Fibroblast of the aortic adventitia (primary cell): Measurements from ENCODE around the gene HOXA6. TPM values are rescaled to one million over a fixed set of nuclear protein-coding genes. Genes with fewer than 3 reads are reported as not detected.
A peak's percentile ranks its signal among the peaks of the same experiment; 100 is the strongest.

Experiments
- DNase-seq: peaks from one replicate; pipeline ENCODE4 v3.0.0-alpha.2; 2010; ENCODE audit warnings: low read depth
- H3K4me3 ChIP-seq: 2 replicates; pipeline ENCODE4 v1.5.1; 2011; ENCODE audit warnings: low read depth, mild to moderate bottlenecking, control low read depth, low read length, moderate library complexity
- total RNA-seq: library from RNA; depleted of rRNA; stranded (reverse); fragments of >200 nt; gene quantifications from 2 replicates; pipeline ENCODE4 v1.2.3, GENCODE V29; 2012; ENCODE audit warnings: low replicate concordance
- TF ChIP-seq, protein P1 (sequence below): IDR thresholded peaks from 2 replicates; pipeline ENCODE4 v1.5.1; 2011; ENCODE audit warnings: mild to moderate bottlenecking, low read length, control low read depth, inconsistent platforms; ENCODE audit not compliant: insufficient read depth

HOXA6 gene
- total RNA-seq, 1 donor, result not detected

DNA sequence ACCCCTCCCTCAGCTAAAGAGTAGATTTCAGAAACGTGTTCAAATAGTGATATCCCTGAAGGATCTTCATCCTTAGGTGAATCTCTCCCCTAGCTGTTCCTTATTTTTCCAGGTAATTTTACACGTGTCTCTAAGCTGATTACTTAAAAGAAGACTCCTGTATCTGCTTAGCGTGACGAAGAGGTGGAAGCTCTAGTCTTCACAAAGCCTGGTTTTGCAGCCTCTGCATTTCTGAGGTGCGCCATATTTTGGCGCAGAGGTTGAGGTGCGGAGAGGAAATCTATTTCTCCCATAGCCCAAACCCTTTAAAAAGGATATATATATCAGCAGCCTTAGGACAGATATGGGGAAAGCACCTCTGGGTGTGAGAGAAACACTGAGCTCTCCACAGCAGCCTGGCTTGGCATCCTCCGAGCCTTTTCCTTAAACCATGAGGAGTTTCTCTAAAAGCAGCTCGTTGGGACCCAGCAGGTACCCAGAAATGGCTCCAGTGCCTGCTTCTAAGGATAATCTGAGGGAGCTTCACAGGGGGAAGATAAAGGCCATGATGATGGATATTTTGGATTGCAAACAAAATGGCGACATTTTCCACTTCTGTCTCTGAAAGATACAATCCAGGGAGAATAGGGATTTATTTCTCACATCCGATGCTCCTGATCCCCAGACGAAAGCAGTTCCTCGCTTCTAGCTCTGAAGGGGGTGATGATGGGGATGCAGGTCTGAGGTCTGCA lies 42.1 kb downstream of the HOXA6 start:
- TF ChIP-seq, protein P1, sequence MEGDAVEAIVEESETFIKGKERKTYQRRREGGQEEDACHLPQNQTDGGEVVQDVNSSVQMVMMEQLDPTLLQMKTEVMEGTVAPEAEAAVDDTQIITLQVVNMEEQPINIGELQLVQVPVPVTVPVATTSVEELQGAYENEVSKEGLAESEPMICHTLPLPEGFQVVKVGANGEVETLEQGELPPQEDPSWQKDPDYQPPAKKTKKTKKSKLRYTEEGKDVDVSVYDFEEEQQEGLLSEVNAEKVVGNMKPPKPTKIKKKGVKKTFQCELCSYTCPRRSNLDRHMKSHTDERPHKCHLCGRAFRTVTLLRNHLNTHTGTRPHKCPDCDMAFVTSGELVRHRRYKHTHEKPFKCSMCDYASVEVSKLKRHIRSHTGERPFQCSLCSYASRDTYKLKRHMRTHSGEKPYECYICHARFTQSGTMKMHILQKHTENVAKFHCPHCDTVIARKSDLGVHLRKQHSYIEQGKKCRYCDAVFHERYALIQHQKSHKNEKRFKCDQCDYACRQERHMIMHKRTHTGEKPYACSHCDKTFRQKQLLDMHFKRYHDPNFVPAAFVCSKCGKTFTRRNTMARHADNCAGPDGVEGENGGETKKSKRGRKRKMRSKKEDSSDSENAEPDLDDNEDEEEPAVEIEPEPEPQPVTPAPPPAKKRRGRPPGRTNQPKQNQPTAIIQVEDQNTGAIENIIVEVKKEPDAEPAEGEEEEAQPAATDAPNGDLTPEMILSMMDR, result no peak
- DNase-seq, result peak; percentile 44
- H3K4me3 ChIP-seq, result peak overlapping the region; percentile 31

DNA sequence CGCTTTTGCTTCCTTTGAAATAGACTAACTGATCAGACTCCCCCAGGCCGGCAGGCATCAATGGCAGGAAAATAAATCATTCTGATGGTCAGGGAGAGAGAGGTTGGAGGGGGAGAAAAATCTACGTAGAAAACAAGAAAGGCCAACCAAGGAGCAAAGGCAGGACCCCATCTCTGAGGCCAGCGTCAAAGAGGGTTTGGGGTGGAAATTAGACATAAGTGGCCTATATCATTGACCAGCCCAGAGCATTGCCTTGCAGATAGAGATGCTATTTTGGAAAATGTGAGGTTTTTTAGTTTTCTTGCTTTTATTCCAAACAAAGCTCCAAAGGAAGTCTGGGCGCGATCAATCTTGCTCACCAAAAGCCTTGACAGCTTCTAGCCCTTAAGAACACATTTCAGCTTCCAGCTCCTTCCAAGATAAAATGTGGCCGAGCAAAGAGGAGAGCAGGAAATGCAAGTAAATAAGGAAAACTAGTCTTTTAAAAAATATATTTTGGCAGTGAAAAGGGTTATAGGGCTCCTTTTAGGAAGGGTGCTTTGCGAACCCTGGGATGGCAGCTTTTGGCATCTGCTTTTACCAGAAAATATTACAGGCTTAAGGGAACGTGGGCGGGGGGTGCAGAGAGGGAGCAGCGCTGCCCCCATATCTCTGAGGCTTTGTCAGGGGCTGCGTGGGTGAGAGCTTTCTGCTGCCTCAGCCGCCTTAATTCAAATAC lies 43.1 kb downstream of the HOXA6 start:
- DNase-seq, result peak; percentile 88
- TF ChIP-seq, protein P1, result no peak
- H3K4me3 ChIP-seq, result peak overlapping the region; percentile 69

DNA sequence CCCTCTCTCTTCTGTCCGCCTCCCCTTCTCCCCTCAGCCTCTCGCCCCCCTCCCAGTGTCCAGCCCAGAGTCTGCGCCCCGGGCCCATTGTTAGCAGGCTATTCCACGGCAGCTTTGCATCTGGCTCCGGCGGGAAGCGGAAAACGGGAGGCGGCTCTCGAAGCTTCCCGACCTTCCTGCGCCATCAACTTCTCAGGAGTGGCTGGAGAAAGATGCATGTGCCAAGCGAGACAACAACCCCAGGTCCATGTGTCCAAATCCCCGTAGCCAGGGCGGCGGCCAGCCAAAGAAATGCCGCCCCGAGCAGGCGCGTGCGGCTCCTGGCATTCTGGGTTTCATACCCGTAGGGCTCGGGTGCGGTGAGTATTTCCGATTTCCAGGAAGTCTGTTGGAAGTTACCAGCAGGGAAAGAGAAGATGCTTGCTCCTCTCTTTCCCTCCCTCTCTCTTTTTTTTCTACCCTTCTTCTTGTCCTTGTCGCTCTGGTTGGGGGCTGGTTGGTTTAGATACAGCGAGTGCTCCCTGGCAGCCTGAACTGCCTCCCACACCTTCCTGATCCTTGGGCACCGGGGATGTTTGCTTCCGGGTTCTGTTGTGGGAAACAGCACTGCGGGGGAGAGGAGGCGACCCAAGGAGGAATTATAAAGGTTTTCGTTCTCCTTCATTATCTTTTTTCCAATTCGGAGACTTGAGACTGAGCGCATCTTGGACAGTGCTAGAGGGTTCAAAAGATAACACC lies 43.9 kb downstream of the HOXA6 start:
- peak overlapping the region; percentile 69 for H3K4me3 ChIP-seq
- DNase-seq, result peak; percentile 53
- TF ChIP-seq, protein P1, result no peak

DNA sequence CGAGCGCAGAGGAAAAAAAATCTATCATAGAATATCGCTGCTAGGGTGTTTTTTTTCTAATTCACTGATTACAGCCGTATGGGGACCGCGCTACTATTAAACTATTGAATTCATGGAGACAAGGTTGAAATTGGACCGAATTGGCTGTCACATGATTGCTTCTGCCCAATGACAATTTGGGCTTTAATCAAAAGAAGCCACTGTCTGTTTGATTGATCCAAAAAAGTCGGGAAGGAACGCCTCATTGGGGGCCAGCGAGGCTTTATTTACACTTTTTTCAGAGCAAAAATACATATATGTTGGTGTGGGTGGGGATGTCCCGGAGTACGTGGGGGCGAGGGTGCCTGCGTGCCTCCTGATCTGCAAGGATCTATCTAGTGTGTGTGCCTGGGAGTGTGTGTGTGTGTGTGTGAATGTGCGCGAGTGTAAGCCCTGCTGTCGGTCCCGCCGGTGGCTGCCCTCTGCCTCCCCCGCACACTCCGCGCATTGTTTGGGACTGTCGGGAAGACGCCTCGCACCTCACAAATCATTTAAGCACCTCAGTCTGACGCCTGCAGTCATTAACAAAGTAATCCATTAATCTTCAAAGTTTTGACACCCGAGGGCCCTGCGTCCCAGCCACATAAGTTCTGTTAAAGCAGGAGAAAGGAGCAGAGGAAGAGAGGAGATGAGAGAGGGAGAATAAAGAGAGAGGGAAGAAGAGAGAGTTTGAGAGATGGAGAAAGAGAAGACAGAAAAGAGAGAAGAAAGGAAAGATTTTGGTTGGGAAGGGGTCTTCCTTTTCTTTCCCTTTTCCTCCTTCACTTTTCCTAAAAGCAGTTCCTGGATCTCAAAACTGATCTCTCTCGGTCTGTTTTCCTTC lies 44.8 kb downstream of the HOXA6 start, which contains the start of gene HOXA2:
TSS of gene HOXA2 (minus strand) at position 103 of the 862 bp plus-strand sequence. CDS start 183 bp downstream, outside the sequence.
- peak within 1 kb of the TSS; percentile 69 for H3K4me3 ChIP-seq
- TF ChIP-seq, protein P1, result no peak
- peak; percentile 89 for DNase-seq

DNA sequence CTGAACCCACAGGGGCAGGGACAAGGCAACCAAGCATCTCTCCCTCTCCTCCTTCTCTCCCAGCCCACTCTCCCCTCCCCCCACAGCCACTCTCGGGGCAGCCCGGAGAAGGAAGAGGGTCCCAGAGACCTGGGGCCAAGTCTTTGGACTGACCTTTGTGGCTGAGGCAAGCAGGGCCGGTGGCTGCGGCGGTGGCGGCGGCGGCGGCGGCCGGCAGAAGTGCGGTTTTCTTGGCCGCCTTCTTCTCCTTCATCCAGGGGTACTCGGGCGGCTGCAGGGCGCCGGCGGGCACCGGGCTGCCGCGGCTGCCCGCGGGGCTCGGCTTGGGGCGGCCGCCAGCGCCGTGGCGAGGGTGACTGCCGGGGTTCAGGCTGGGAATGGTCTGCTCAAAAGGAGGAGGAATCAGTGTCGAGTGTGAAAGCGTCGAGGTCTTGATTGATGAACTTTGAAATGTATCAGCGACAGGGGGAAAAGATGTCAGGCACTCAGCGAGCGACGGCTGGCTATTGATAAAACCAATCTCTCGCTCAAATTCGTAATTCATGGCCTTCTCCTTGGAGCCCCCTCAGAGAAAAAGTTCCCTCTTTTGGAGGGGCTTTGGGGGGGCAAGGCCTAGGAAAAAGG lies 45.5 kb downstream of the HOXA6 start:
- peak overlapping the region; percentile 69 for H3K4me3 ChIP-seq
- TF ChIP-seq, protein P1, result no peak
- DNase-seq, result no peak
